ENCODE measurements around the gene PRPF39.
A peak's percentile ranks its signal among the peaks of the same experiment; 100 is the strongest.
"Not testable (repeated sequence)": the region's sequence is repeated elsewhere in the genome, so short reads cannot be mapped to it uniquely, and the experiment has no call there.

Gene PRPF39

GRCh38 chr14:45073231-45073879, 10.6 kb upstream of the PRPF39 start:
- DNase-seq (ENCODE audit: low spot score), result no peak
- no peak for TF ChIP-seq CTCF (IDR thresholded peaks at IDR 0.05; ENCODE audit: extremely low read depth, insufficient read depth, missing control alignments)
- in situ Hi-C loops (cut with MboI; ENCODE audit: low pct_unique_long_range_greater_than_20kb, low sequenced_read_pairs, unreplicated experiment), result no loop called here

- in situ Hi-C loops (cut with MboI; ENCODE audit: low pct_unique_long_range_greater_than_20kb, low sequenced_read_pairs, unreplicated experiment), result no loop called here
- DNase-seq (ENCODE audit: low spot score), result no peak
- no peak for TF ChIP-seq CTCF (IDR thresholded peaks at IDR 0.05; ENCODE audit: extremely low read depth, insufficient read depth, missing control alignments)
Measured at GRCh38 chr14:45078323-45078722, 5.6 kb upstream of the PRPF39 start.

DNA sequence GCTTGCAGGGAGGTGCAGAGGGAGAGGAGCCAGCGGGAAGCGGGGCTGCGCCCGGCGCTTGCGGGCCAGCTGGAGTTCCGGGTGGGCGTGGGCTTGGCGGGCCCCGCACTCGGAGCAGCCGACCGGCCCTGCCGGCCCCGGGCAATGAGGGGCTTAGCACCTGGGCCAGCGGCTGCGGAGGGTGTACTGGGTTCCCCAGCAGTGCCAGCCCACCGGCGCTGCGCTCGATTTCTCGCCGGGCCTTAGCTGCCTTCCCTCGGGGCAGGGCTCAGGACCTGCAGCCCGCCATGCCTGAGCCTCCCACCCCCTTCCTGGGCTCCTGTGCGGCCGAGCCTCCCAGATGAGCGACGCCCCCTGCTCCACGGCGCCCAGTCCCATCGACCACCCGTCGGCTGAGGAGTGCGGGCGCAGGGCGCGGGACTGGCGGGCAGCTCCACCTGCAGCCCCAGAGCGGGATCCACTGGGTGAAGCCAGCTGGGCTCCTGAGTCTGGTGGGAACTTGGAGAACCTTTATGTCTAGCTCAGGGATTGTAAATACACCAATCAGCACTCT, 3.4 kb upstream of the PRPF39 start:
- DNase-seq (ENCODE audit: low spot score); in situ Hi-C loops (cut with MboI; ENCODE audit: low pct_unique_long_range_greater_than_20kb, low sequenced_read_pairs, unreplicated experiment): not testable (repeated sequence)

- in situ Hi-C loops (cut with MboI; ENCODE audit: low pct_unique_long_range_greater_than_20kb, low sequenced_read_pairs, unreplicated experiment), result not testable (repeated sequence)
Measured at GRCh38 chr14:45081096-45081495, 2.8 kb upstream of the PRPF39 start.

GRCh38 chr14:45082420-45082819, 1.5 kb upstream of the PRPF39 start:
- no peak for TF ChIP-seq CTCF (IDR thresholded peaks at IDR 0.05; ENCODE audit: extremely low read depth, insufficient read depth, missing control alignments)
- DNase-seq (ENCODE audit: low spot score), result no peak
- in situ Hi-C loops (cut with MboI; ENCODE audit: low pct_unique_long_range_greater_than_20kb, low sequenced_read_pairs, unreplicated experiment), result no loop called here

More at GRCh38 chr14:45081096-45081495, 2.8 kb upstream of the PRPF39 start:
- DNase-seq (ENCODE audit: low spot score), result not testable (repeated sequence)

GRCh38 chr14:45083617-45083975, 320 bp upstream of the PRPF39 start:
- no peak for TF ChIP-seq CTCF (IDR thresholded peaks at IDR 0.05; ENCODE audit: extremely low read depth, insufficient read depth, missing control alignments)
- DNase-seq (ENCODE audit: low spot score), result no peak
- in situ Hi-C loops (cut with MboI; ENCODE audit: low pct_unique_long_range_greater_than_20kb, low sequenced_read_pairs, unreplicated experiment), result no loop called here

DNA sequence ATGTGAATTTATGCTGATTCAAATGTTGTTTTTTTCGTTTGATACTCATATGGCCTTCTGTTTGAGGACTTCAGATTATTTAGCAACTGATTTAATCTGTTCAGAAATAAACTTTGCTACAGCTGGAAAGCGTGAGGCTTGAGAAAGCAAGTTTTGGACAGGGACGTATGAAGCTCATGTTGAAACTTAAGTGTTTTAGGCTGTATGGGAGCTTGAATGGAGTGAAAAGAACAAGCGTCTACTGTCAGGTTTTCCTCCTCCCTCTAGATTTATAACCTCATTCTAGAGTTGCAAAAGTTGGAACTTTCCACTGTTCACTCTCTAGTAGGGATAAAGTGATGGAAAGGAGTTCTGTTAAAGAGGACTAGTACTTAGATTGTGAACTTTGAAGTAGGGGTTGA, 1.0 kb downstream of the PRPF39 start:
- in situ Hi-C loops (cut with MboI; ENCODE audit: low pct_unique_long_range_greater_than_20kb, low sequenced_read_pairs, unreplicated experiment), result no loop called here
- no peak for TF ChIP-seq CTCF (IDR thresholded peaks at IDR 0.05; ENCODE audit: extremely low read depth, insufficient read depth, missing control alignments)
- DNase-seq (ENCODE audit: low spot score), result no peak

DNA sequence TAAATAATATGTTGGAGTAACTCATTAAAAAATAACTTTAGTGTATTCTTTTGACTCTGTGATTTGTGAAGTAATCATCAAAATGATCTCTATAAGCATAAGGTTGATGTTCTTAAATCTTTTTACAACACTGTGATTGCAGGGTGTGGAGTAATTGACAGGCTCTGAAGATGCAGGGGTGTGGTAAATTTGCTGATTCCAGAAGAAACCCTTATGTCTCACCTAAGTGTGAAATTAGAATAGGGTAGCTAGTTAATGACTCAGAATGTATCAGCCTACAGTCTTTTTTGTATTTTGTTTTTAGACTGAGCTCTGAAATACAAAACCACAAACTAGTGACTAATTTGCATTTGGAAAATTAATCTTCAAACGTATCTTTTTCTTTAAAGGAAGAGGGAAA, 5.9 kb downstream of the PRPF39 start:
- no peak for TF ChIP-seq CTCF (IDR thresholded peaks at IDR 0.05; ENCODE audit: extremely low read depth, insufficient read depth, missing control alignments)
- in situ Hi-C loops (cut with MboI; ENCODE audit: low pct_unique_long_range_greater_than_20kb, low sequenced_read_pairs, unreplicated experiment), result no loop called here
- peak; percentile 38 for DNase-seq (ENCODE audit: low spot score)

All from GM13977 (cell line).